ENCODE data around the gene TRIP6. TPM values are rescaled to one million over a fixed set of nuclear protein-coding genes. Genes with fewer than 3 reads are reported as not detected.

Gene TRIP6
- total RNA-seq, 4 donors from 2014 or later = 71.8 to 88.7 (median 81.0) TPM

DNA sequence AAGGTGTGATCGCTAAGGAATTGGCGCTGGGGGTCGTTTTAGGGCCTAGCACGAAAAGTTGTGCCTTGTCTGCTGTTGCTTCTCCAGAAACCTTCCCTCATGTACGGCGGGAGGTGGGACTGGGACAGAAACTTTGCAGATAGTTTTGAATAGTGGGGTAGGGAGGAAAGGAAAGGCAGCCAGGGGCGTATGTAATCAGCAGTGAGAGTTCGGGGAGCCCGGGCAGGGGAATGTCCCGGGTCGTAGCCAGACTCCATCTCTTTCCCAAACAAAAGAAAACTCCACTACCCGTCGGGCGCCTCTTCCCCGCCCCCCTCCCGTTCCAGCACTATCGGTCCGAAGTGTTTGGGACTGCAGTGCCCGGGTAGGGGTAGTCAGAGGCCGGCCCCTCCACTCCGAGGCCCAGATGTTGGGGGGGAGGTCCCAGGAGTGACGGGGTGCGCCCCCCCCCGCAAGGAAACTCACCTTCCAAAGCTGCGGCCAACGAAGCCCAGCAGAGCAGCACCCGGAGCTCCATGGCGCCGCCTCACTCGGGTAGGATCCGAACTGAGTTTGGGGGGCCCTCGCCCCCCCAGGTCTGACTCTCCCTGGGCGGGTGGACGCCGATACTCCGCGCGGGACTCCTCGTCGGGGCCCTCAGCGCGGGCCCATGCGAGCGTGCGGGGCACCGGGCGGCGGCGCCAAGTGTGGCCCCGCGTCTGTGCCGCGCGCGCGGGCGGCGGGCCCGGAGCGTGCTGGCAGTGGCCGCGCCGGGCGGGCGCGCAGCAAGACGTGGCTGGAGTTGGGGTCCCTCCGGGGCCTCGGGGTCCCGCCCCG is 40.5 kb upstream of the TRIP6 start:
- DNase-seq (ENCODE audit: low spot score in 2 of 2) = no peak
- no peak for TF ChIP-seq POLR2A (IDR thresholded peaks at IDR 0.05)
- TF ChIP-seq, protein P1, sequence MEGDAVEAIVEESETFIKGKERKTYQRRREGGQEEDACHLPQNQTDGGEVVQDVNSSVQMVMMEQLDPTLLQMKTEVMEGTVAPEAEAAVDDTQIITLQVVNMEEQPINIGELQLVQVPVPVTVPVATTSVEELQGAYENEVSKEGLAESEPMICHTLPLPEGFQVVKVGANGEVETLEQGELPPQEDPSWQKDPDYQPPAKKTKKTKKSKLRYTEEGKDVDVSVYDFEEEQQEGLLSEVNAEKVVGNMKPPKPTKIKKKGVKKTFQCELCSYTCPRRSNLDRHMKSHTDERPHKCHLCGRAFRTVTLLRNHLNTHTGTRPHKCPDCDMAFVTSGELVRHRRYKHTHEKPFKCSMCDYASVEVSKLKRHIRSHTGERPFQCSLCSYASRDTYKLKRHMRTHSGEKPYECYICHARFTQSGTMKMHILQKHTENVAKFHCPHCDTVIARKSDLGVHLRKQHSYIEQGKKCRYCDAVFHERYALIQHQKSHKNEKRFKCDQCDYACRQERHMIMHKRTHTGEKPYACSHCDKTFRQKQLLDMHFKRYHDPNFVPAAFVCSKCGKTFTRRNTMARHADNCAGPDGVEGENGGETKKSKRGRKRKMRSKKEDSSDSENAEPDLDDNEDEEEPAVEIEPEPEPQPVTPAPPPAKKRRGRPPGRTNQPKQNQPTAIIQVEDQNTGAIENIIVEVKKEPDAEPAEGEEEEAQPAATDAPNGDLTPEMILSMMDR (IDR thresholded peaks at IDR 0.05) = no peak
- intact Hi-C loops (cut with DNase I; ENCODE audit: low total_unique reads) = no loop called here
- 2% methylated on average over 22 to 24 of the region's 71 CpGs for WGBS, 2 donors
- peak overlapping the region; percentile 59 for H3K4me3 ChIP-seq (ENCODE audit: low read depth, poor library complexity, severe bottlenecking)

GRCh38 chr7:100827330-100828226 is 39.6 kb upstream of the TRIP6 start, which contains the start of gene EPHB4:
Gene EPHB4, minus strand, starts transcription at chr7:100827523. Its CDS starts 493 bp downstream, at chr7:100827030.
- DNase-seq (ENCODE audit: low spot score in 2 of 2) = peak; percentile 58 to 95
- intact Hi-C loops (cut with DNase I; ENCODE audit: low total_unique reads) = no loop called here
- TF ChIP-seq, protein P1 (IDR thresholded peaks at IDR 0.05) = no peak
- TF ChIP-seq POLR2A (IDR thresholded peaks at IDR 0.05) = no peak
- peak within 1 kb of the TSS; percentile 59 for H3K4me3 ChIP-seq (ENCODE audit: low read depth, poor library complexity, severe bottlenecking)
- WGBS, 2 donors = 1% methylated on average over 45 to 46 of the region's 80 CpGs

DNA sequence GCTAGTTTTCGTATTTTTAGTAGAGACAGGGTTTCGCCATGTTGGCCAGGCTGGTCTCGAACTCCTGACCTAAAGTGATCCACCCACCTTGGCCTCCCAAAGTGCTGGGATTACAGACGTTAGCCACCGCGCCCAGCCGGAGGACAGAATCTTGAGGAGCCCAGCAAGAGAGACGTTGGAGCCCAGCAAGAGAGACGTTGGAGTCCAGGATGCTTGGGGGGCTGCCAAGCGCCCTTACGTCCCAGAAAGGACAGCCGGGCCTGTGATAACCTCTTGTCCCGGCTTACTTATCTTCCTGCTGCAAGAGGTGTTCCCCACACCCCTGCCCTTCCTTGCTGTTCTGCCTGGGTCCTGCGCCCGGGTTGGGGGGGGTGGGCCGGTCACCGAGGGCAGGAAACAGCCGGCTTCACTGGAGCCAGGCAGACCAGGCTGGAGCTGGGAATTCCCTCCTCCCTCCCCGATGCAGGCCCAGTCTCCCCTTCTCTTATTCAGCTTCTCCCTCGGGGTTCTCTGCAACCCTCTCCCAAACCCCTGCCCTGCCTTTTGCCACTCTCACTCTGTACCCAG is 38.0 kb upstream of the TRIP6 start:
- DNase-seq (ENCODE audit: low spot score in 2 of 2) = no peak
- TF ChIP-seq, protein P1 (IDR thresholded peaks at IDR 0.05) = no peak
- no peak for TF ChIP-seq POLR2A (IDR thresholded peaks at IDR 0.05)
- H3K4me3 ChIP-seq (ENCODE audit: low read depth, poor library complexity, severe bottlenecking) = no peak overlapping the region
- 57 to 69% methylated on average over 20 of the region's 20 CpGs for WGBS, 2 donors
- intact Hi-C loops (cut with DNase I; ENCODE audit: low total_unique reads) = no loop called here

DNA sequence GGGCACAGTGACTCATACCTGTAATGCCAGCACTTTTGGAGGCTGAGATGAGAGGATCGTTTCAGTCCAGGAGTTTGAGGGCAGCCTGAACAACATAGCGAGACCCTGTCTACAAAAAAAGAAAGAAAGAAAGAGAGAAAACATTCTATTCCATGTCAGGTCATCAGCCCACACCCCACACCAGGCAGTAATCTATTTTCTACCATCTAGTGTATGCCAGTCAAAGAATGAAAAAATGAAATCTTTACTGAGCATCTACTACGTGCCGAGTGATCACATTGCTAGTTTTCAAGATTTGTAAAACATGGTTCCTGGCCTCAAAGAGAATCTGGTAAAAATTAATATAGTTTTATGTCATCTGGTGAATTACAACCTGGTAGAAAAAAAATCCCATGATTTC is 36.8 kb upstream of the TRIP6 start:
- H3K4me3 ChIP-seq (ENCODE audit: low read depth, poor library complexity, severe bottlenecking) = no peak overlapping the region
- WGBS, 2 donors = 51 to 72% methylated on average over 4 of the region's 4 CpGs
- TF ChIP-seq, protein P1 (IDR thresholded peaks at IDR 0.05) = no peak
- TF ChIP-seq POLR2A (IDR thresholded peaks at IDR 0.05) = no peak
- intact Hi-C loops (cut with DNase I; ENCODE audit: low total_unique reads) = no loop called here
- no peak for DNase-seq (ENCODE audit: low spot score in 2 of 2)

DNA sequence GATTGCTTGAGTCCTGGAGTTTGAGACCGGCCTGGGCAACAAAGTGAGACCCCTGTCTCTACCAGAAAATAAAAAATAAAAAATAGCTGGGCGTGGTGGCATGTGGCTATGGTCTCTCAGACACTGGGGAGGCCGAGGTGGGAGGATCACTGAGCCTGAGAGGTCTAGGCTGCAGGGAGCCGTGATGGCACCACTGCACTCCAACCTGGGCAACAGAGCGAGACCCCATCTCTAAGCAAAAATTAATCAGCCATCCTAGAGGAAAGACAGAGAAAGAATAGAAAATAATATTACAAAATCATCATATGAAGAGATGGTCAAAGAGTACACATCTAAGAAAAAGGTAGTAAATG is 34.9 kb upstream of the TRIP6 start:
- DNase-seq (ENCODE audit: low spot score in 2 of 2) = no peak
- no peak overlapping the region for H3K4me3 ChIP-seq (ENCODE audit: low read depth, poor library complexity, severe bottlenecking)
- no peak for TF ChIP-seq POLR2A (IDR thresholded peaks at IDR 0.05)
- TF ChIP-seq, protein P1 (IDR thresholded peaks at IDR 0.05) = no peak
- 90 to 94% methylated on average over 5 of the region's 5 CpGs for WGBS, 2 donors
- intact Hi-C loops (cut with DNase I; ENCODE audit: low total_unique reads) = no loop called here
